HG03469 (cell line): Measurements from ENCODE around the gene CORO6.

Experiments
- ATAC-seq: cut with Tn5 transposase; IDR thresholded peaks from one replicate; pipeline ENCODE4 v1.9.1; 2021; ENCODE audit warnings: mild to moderate bottlenecking, moderate library complexity, moderate number of reproducible peaks; ENCODE audit not compliant: unreplicated experiment

CORO6 gene

GRCh38 chr17:29591737-29592608 lies 30.7 kb downstream of the CORO6 start:
- ATAC-seq = no peak

GRCh38 chr17:29591146-29591736 lies 31.5 kb downstream of the CORO6 start:
- ATAC-seq = no peak

- ATAC-seq = no peak
Observed at GRCh38 chr17:29590411-29591145, 32.1 kb downstream of the CORO6 start.

GRCh38 chr17:29589524-29590410 lies 32.9 kb downstream of the CORO6 start, which contains the start of gene GIT1:
GIT1 (minus strand) TSS chr17:29589648; CDS start chr17:29589378, 270 bp downstream.
- no peak for ATAC-seq

- ATAC-seq = no peak
Observed at GRCh38 chr17:29588562-29589411, 33.9 kb downstream of the CORO6 start.

- ATAC-seq = no peak
Observed at GRCh38 chr17:29588017-29588561, 34.6 kb downstream of the CORO6 start.

- no peak for ATAC-seq
Observed at GRCh38 chr17:29587591-29587990, 35.1 kb downstream of the CORO6 start.

GRCh38 chr17:29586676-29587469 lies 35.8 kb downstream of the CORO6 start:
- ATAC-seq = no peak

GRCh38 chr17:29585080-29585751 lies 37.5 kb downstream of the CORO6 start:
- no peak for ATAC-seq

- no peak for ATAC-seq
Observed at GRCh38 chr17:29584452-29585079, 38.1 kb downstream of the CORO6 start.

- no peak for ATAC-seq
Observed at GRCh38 chr17:29583324-29584248, 39.1 kb downstream of the CORO6 start.

GRCh38 chr17:29582772-29583171 lies 39.9 kb downstream of the CORO6 start:
- no peak for ATAC-seq

- ATAC-seq = no peak
Observed at GRCh38 chr17:29582254-29582765, 40.4 kb downstream of the CORO6 start.

GRCh38 chr17:29581583-29582253 lies 41.0 kb downstream of the CORO6 start:
- no peak for ATAC-seq

GRCh38 chr17:29579866-29580771 lies 42.6 kb downstream of the CORO6 start:
- no peak for ATAC-seq
